NB4 (cell line): ENCODE measurements around the gene SAMD9L.

Experiments used
- DNase-seq: peaks from one replicate; pipeline ENCODE4 v3.0.0; 2010; ENCODE audit warnings: low read depth
- H3K4me3 ChIP-seq: one replicate; pipeline ENCODE4 v1.5.1; 2011; ENCODE audit warnings: mild to moderate bottlenecking, low read depth, low read length, moderate library complexity
- CTCF ChIP-seq: IDR thresholded peaks from one replicate; pipeline ENCODE4 v1.5.1; 2012; ENCODE audit warnings: low read depth, low read length
- MAX ChIP-seq: IDR thresholded peaks from 2 replicates; pipeline ENCODE4 v1.6.1; 2011; ENCODE audit warnings: low read depth, low read length
- MYC ChIP-seq: IDR thresholded peaks from 2 replicates; pipeline ENCODE4 v1.6.1; 2011; ENCODE audit warnings: low read depth, low read length
- POLR2A ChIP-seq: IDR thresholded peaks from 2 replicates; pipeline ENCODE4 v1.6.1; 2011; ENCODE audit warnings: mild to moderate bottlenecking; ENCODE audit not compliant: insufficient read length; ENCODE audit errors: extremely low read depth

The SAMD9L gene

DNA sequence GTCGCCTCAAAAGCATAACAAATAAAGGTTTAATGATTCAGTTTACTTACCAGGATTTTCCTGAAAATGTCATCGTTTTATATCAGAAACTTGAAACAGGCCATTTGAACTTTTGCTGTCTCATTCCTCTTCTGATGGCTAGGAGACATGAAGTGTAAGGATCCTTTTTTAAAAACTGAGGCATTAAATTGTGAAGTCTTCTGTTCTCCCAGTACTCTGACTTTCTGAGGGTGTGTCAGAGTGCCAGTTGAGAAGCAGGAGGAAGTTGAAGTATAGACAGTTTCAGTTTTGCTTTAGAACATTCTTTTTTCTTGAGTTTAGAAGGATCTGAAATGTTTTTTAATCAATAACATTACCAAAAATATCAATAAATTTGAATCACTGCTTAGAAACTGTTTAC is at the start of gene SAMD9L:
SAMD9L (minus strand) TSS at position 242 of the 400 bp plus-strand sequence. CDS start 12,414 bp downstream, outside the sequence.
- peak; percentile 66 for DNase-seq
- peak within 1 kb of the TSS; percentile 57 for H3K4me3 ChIP-seq
- TF ChIP-seq CTCF (no peak), POLR2A (no peak), MAX (no peak), MYC (no peak)

DNA sequence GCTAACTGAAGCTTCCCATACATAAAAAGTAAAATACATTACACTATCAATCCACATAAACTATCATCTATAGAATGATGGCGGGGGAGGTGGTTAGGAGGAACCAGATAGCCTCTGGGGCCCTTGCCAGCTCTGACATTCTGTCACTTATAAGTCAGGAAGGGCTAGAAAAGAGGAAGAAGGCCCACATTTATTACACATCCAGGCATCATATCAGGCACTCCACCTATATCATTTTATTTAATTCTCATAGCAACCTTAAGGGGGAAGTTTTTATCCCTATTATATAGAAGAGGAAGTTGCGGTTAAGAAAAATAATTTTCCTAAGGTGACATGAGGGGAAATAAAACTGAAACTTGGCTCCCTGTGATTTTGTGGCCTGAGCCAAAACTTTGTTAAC is 48.2 kb upstream of the SAMD9L start:
- H3K4me3 ChIP-seq, result no peak overlapping the region
- TF ChIP-seq CTCF (no peak), POLR2A (no peak), MYC (no peak), MAX (no peak)
- peak; percentile 27 for DNase-seq

GRCh38 chr7:93194386-93194785 is 46.2 kb upstream of the SAMD9L start:
- peak; percentile 5 for DNase-seq
- no peak overlapping the region for H3K4me3 ChIP-seq
- TF ChIP-seq CTCF (no peak), POLR2A (no peak), MYC (no peak), MAX (no peak)

- H3K4me3 ChIP-seq, result no peak overlapping the region
- TF ChIP-seq MAX (no peak), MYC (no peak), POLR2A (no peak), CTCF (no peak)
- no peak for DNase-seq
Measured at GRCh38 chr7:93188870-93189634, 40.9 kb upstream of the SAMD9L start.

GRCh38 chr7:93185303-93186027 is 37.3 kb upstream of the SAMD9L start:
- H3K4me3 ChIP-seq, result no peak overlapping the region
- DNase-seq, result no peak
- TF ChIP-seq MYC (no peak), CTCF (no peak), MAX (no peak), POLR2A (no peak)
